Breast epithelium (tissue), 3 donors: ENCODE measurements around the gene PTPRG.

ENCODE experiments used
- CTCF ChIP-seq, 3 donors: fragments of 450-650 bp; IDR thresholded peaks; one replicate each; pipeline ENCODE4 v1.5.1; 2016 to 2017; ENCODE audit warnings: antibody characterized with exemption in 3 of 3, mild to moderate bottlenecking in 3 of 3, moderate library complexity in 3 of 3
- POLR2A ChIP-seq: fragments of 450-650 bp; IDR thresholded peaks from one replicate; pipeline ENCODE4 v1.6.1; 2016; ENCODE audit warnings: antibody characterized with exemption, mild to moderate bottlenecking, moderate library complexity
- POLR2AphosphoS5 ChIP-seq, 3 donors: sonication (generic); formaldehyde crosslinking; IDR thresholded peaks; one replicate each; pipeline ENCODE4 v1.6.1; 2017; ENCODE audit warnings: antibody characterized with exemption in 3 of 3

GRCh38 chr3:62312201-62312600, 750.8 kb downstream of the PTPRG start:
- TF ChIP-seq CTCF (IDR thresholded peaks at IDR 0.05) = no peak
- no peak for TF ChIP-seq POLR2A
- TF ChIP-seq POLR2AphosphoS5 (IDR thresholded peaks at IDR 0.05) = no peak
